LoVo (cell line): ENCODE data around the gene DOCK6.
"Not testable (repeated sequence)": the region's sequence is repeated elsewhere in the genome, so short reads cannot be mapped to it uniquely, and the experiment has no call there.

Experiments used
- DNase-seq: peaks from one replicate; pipeline ENCODE4 v3.0.0-alpha.2; 2016; ENCODE audit warnings: low spot score

DOCK6 gene

DNA sequence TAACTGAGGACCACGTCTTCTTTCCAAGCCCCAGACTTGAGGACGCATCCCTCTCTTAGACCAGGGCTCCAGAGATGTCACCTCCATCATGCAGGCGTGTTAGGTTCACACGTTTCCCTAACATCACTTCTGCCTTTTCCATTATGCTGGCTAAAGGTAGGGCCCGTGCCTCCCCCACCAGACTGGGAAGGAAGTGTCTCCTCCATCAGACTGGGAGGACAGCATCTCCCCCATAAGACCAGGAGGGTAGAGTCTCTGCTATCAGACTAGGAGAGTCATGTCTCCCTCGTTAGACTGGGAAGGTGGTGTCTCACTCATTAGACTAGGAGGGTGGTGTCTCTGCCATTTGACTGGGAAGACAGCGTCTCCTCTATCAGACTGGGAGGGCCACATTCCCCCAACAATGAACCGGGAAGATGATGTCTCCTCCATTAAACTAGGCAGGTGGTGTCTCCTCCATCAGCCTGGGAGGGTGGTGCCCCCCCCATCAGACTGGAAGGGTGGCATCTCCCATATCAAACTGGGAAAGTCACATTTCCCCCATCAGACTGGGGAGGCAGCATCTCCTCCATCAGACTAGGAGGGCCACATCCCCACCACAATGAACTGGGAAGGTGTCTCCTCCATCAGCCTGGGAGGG is 88.7 kb downstream of the DOCK6 start:
- DNase-seq, result no peak

DNA sequence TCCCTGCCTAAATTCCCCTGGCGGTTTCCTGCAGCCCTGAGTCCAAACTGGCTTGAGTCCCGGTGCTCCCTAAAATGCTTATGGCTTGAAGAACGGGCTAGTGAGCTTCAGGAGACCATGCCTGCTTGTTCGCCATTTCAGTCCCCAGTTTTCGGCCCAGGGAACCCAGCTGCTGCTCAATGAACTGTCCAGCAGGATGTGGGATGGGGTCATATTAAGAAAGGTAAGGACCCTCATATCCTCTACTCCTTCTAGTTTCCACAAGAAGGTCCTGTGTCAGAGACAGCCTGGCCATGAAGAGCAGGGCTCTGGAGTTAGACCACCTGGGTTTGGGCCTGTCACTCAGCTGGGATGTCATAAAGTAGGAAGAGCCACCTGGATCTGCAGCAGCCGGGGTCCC is 89.7 kb downstream of the DOCK6 start:
- DNase-seq, result no peak

DNA sequence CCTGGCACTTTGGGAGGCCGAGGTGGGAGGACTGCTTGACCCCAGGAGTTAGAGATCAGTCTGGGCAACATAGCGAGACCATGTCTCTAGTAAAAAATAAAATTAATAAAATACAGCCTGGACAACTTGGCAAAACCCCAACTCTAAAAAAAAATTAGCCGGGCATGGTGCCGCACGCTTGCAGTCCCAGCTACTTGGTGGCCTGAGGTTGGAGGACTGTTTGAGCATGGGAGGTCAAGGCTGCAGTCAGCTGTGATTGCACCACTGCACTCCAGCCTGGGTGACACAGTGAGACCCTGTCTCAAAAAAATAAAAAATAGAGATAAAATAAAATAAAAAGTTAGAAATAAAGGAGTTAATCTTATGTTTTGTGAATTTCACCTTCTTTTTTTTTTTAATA is 91.2 kb downstream of the DOCK6 start:
- DNase-seq, result no peak

DNA sequence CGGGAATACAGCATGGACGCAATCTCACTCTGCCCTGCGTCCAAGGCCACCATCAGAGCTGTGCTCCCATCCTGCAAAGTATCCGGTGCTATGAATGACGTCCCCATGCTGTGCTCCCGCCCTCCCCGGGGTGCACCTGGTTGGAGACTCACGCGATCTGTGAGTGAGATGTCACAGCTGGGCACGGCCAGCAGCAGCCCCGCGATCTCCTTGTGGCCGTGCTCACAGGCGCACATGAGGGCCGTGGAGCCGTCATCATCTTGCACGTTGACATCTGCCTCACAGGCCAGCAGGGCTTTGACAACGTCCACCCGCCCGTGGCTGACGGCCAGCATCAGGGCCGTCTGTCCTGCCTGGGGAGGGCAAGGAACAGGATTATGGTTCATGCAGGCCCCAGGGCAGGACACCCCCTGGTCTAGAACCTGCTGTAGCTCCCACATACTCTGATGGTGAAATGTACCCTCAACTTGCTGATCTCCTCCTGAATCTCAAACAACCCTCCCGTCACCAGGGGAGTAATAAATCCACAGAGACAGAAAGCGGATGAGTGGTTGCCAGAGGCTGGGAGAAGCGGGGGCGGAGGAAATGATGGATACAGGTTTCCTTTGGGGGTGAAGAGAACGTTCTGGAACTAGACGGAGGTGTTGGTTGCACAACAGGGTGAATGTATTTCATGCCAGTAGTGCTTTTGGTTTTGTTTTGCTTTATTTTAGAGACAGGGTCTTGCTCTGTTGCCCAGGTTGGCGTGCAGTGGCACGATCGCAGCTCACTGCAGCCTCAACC is 92.2 kb downstream of the DOCK6 start:
- no peak for DNase-seq

DNA sequence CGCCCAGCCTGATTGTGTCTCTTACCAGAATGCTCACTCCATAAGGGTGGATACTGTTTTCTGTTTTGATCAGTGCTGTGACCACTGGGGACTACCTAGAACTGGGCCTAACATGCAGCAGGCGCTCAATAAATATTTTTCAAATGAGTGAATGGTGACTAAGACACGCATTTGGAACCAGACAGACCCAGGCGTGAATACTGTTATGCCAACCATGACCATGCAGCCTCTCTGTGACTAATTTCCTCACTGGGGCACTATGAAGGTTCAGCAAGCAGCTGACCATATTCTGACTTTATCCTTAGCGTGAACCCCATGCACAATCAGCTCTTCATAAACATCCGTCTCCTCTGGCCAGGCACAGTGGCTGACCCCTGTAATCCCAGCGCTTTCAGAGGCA is 93.8 kb downstream of the DOCK6 start:
- DNase-seq, result no peak

DNA sequence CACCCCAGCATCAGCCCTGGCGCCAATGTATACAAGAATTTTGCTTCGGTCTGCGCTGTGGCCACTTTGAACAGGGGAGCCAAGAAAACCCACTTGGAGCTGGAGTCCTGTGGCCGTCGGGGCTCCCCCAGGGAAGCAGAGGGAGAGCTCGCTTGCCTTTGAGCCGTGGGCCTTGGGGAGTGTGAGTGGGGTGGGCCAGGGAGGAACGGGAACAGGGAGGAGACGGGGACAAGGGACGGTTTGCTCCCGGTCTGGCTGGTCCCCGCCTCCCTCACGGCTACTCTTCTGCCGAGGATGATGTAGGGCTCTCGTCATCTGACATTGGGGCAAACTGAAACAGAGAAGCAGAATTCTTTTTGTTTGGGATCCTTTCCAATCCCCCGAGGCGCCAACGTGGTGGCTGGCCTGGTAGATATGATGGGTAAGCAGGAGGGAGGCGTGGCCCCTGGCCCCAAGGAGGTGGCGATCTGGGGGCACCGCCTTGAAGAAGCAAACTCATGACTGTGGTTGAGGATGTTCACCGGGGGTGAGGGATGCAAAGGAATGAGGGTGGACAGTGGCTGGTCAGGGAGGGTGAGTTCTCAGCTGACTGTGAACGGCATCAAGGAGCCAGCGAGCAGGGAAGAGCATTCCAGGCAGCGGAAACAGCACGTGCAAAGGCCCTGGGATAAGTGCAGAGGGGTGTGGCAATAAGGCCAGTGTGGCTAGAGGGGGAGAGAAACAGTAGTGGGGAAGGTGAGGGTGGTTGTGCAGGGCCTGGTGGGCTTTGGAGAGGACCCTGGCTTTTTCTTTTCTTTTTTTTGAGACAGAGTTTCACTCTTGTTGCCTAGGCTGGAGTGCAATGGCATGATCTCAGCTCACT is 95.8 kb downstream of the DOCK6 start:
- no peak for DNase-seq

DNA sequence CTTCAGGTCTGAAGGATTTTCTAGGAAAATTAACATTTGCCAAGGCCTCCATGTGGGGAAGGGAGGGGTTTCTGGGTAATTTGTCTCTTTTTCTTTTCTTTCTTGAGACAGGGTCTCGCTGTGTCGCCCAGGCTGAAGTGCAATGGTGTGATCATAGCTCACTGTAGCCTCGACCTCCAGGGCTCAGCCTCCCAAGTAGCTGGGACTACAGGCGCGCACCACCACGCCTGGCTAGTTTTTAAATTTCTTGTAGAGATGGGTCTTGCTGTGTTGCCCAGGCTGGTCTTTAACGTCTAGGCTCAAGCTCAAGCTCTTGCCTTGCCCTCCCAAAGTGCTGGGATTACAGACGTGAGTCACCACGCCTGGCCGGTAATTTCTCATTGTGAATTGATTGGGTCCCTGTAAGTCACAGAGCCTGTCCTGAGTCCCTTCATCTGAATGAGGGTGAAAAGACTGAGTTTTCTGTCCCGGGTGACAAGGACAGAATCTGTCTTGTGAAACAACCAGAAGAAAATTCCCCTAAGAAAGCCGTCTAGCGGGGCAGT is 96.8 kb downstream of the DOCK6 start:
- DNase-seq, result no peak

DNA sequence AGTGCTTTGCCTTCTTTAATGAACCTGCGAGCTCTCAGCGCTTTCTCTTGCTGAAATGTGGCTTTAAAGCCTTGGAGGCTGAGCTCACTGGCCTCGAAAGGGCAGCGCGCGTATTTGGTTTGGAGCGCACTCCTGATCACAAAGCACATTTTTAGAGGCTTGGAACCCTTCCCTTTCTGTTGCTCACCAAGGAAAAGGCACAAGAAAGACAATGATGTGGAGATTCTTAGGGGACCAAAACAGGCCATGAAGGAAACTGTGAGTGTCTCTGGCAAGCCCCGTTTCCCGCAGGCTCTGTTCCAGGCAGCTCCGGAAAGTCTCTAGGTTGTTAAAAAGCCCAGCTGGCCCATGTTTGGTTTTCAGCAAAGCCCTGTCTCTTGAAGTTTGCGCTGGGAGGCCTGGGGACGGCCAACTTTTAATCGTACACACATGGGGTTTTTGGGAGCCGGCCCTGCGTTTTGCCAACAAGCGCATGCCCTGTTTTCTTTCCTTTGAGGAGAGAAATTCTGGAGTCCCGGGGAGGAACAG is 97.4 kb downstream of the DOCK6 start:
- no peak for DNase-seq

DNA sequence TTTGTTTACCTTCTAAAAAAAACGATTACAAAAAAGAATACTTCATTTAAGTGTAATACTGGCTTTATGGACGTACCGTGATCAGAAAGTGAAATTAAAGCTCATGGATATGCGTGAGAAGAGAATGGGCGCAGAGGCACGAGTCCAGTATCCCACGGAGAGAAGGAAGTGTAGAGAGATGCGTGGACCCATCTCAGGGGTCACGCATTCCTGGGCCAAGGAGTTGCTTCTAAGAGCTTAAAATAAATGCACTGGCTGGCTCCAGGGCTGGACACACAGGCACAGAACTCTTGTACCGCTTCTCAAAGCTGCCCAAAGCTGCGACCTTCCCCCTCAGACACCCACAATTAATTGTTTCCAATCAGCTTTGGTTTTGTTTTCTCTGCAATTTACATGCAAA is 98.0 kb downstream of the DOCK6 start:
- no peak for DNase-seq

DNA sequence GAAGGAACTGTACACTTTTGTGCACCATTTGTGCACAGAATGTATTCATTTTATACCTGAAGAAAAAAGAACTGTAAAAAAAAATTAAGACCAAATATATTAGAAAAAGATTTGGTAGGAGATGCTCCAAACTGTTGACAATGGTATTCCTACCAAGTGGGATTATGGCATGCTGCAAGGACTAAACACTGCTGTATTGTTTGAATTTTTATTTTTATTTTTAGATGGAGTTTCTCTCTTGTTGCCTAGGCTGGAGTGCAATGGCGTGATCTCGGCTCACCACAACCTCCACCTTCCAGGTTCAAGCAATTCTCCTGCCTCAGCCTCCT is 101.9 kb downstream of the DOCK6 start:
- DNase-seq, result not testable (repeated sequence)

DNA sequence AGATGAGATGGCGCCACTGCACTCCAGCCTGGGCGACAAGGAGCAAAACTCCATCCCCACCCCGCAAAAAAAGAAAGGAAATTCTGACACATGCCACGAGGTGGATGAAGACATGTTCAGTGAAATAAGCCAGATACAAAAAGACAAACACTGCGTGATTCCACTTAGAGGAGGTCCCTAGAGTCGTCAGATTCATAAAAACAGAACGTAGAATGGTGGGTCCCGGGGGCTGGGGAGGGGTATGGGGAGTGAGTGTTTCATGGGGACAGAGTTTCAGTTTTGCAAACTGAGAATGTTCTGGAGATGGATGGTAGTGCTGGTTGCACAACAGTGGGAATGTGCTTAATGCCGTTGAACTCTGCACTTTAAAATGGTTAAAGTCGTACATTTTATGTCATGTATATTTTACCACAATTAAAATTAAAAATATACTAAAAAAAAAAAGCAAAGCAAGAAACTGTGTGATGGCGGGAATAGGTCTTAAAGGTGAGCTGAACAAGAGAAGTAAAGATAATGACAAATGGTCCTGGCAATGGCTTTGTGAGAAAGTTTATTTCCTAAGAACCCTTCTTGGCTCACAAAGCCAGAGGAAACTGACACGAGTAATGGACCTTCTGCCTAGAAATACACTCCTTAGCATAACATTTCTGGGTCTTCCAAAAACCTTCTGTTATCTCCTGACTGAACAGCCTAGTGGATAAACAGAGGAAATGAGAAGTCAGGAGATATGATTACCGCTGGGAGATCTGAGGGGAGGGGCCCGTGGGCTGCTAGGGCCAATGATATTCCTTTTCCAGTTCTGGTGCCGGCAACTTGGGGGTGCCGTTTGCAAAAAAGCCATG is 102.5 kb downstream of the DOCK6 start:
- DNase-seq, result no peak

DNA sequence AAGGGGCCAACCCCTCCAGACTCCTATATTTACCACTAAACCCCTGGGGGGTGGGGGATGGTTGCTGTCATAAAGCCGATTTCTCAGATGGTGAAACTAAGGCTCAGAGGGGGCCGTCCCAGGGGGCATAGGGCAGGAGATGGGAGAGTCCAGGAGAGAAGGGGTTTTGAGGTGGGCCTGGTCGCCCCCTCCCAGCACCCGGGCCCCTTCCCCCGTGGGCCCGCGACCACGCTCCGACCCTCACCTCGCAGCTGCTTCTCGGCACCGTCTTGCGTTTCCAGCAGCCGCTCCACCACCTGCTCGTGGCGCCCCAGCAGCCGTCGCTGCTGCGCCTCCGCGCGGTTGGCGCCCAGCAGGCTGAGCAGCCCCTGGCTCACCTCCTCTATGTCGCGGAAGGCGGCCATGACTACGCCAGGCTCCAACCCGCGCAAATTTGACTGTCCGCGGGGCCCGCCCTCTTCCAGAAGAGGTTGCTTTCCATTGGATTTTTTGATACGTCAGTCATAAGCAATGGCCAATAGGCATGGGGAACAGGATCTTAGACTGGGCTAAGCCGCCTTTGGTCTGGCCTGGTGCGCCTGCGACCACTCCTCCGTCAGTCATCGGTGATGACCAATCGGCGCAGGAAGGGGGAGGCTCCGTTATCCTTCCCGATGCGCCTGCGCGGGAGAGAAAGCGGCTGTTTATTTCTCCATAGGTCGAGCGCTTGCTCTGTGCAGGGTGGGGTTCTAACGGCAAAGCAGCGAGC is 106.8 kb downstream of the DOCK6 start, which contains the start of gene SPC24:
Gene SPC24, minus strand, starts transcription at position 410 of the 748 bp plus-strand sequence. Its CDS starts 6 bp downstream, at position 404.
- DNase-seq, result peak; percentile 98

DNA sequence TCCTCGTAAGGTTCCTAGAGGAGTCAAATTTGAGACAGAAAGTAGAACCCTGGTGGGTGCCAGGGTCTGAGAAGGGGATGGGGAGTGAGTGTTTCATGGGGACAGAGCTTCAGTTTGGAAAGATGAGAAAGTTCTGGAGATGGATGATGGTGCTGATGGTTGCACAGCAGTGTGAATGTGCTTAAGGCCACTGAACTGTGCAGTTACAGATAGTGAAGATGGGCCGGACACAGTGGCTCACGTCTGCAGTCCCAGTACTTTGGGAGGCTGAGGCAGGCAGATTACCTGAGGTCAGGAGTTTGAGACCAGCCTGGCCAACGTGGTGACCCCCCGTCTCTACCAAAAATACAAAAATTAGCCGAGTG is 107.7 kb downstream of the DOCK6 start:
- DNase-seq, result no peak

DNA sequence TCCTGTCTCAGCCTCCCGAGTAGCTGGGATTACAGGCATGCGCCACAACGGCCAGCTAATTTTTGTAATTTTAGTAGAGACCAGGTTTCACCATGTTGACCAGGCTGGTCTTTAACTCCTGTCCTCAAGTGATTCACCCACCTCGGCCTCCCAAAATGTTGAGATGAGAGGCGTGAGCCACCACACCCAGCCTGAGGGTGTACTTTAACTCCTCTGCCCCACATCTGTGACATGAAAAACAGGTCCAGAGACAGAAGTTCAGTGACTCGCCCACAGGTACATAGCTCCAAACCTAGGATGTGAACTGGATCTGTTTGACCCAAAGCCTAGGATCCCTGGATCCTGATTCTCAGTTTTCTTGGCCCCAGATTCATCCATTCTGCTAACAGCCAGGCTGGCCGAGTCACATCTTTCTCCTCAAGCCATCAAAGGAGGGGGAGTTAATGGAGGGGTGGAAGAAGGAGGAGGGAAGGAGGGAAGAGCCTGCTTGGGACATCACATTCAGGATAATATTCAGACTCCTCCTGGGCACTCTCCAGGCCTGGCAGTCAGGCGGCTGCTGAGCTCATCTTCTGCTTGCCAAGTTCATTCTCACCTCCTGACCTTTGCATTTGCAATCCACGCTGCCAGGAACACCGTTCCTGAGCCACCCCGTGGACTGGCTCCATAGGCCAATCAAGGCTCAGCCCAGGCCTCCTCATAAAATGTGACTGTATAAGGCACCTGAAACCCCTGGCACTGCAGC is 109.8 kb downstream of the DOCK6 start:
- DNase-seq, result no peak

DNA sequence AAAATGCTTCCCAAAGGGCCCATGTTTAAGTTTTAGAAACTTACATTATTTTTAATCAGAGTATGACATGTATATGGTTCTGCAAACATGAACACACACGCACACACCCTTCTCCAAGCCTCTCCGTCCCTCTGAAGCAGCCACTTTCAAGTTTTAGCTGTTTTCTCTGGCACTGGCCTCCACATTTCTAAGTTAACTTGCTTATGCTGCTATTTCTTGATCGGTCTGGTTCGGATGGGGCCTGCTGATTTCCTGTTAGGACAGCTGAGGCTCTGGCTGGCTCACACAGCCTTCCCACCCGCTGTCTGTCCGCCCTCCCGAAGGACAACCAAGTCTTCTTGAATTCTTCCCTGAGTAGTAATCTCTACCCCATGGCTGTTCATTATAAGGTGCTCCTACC is 111.1 kb downstream of the DOCK6 start:
- DNase-seq, result no peak
